AG04450 (cell line): ENCODE measurements around the gene MRPL9. TPM values are rescaled to one million over a fixed set of nuclear protein-coding genes. Genes with fewer than 3 reads are reported as not detected.

Experiments used
- CTCF ChIA-PET: fragments of 300-600, 350-600 bp; formaldehyde crosslinking; extraction: SDS; loops from one replicate; lab custom pipeline; 2022; ENCODE audit warnings: antibody characterized with exemption, inconsistent platforms; lab: Charles Lee
- POLR2A ChIA-PET: fragments of 350-600 bp; formaldehyde crosslinking; extraction: SDS; loops from one replicate; lab custom pipeline; 2021; ENCODE audit warnings: antibody characterized with exemption, inconsistent platforms; lab: Yijun Ruan, JAX
- DNase-seq: peaks from one replicate; pipeline ENCODE4 v3.0.0-alpha.2; 2011; ENCODE audit warnings: low read depth, low spot score
- H3K27ac ChIP-seq: one replicate; pipeline ENCODE4 v1.5.1; 2012; ENCODE audit warnings: low read depth, low read length, control low read depth
- H3K27me3 ChIP-seq: one replicate; pipeline ENCODE4 v1.6.0; 2012; ENCODE audit warnings: low read length; ENCODE audit not compliant: control insufficient read depth, insufficient read depth
- H3K4me3 ChIP-seq: 2 replicates; pipeline ENCODE4 v1.5.1; 2011; ENCODE audit warnings: mild to moderate bottlenecking, low read depth, low read length, control low read depth
- H3K9me3 ChIP-seq: 2 replicates; pipeline ENCODE4 v1.5.1; 2012; ENCODE audit warnings: low read length; ENCODE audit not compliant: control insufficient read depth, insufficient read depth
- CTCF ChIP-seq: IDR thresholded peaks from 2 replicates; pipeline ENCODE4 v1.5.1; 2011; ENCODE audit warnings: low read depth, low read length, control low read depth, inconsistent platforms
- polyA plus RNA-seq: library from polyadenylated mRNA; depleted of rRNA; stranded (reverse); fragments of >200 nt; gene quantifications from 2 replicates; pipeline ENCODE4 v1.2.3, GENCODE V29; 2011

The MRPL9 gene
- polyA plus RNA-seq, 1 experiment: 93.4 TPM

- peaks cover 76% of the 10 kb centered on the region for H3K27me3 ChIP-seq
- H3K4me3 ChIP-seq: no peak overlapping the region
- no peaks in the 10 kb centered on the region; the same call in 1 of the 2 replicates for H3K9me3 ChIP-seq
- no peak for DNase-seq
- ChIA-PET CTCF (no interaction called here), POLR2A (no interaction called here)
- H3K27ac ChIP-seq: no peak overlapping the region
- no peak for TF ChIP-seq CTCF
Measured at GRCh38 chr1:151803164-151803563, 39.9 kb upstream of the MRPL9 start.

- TF ChIP-seq CTCF: no peak
- no peak for DNase-seq
- CTCF ChIA-PET: no interaction called here
- H3K27me3 ChIP-seq: peaks cover 76% of the 10 kb centered on the region
- POLR2A ChIA-PET: no interaction called here
- no peak overlapping the region for H3K4me3 ChIP-seq
- no peak overlapping the region for H3K27ac ChIP-seq
- H3K9me3 ChIP-seq: no peaks in the 10 kb centered on the region; the same call in 1 of the 2 replicates
Measured at GRCh38 chr1:151802372-151802771, 39.1 kb upstream of the MRPL9 start.

- TF ChIP-seq CTCF: no peak
- POLR2A ChIA-PET: no interaction called here
Measured at GRCh38 chr1:151801846-151802245, 38.5 kb upstream of the MRPL9 start.

GRCh38 chr1:151801310-151801820 is 38.1 kb upstream of the MRPL9 start:
- CTCF ChIA-PET: no interaction called here
- POLR2A ChIA-PET: no interaction called here
- no peak for TF ChIP-seq CTCF

More at GRCh38 chr1:151801846-151802245, 38.5 kb upstream of the MRPL9 start:
- Histone ChIP-seq H3K4me3 (no peak overlapping the region), H3K9me3 (no peaks in the 10 kb centered on the region; the same call in 1 of the 2 replicates), H3K27ac (no peak overlapping the region), H3K27me3 (peaks cover 74% of the 10 kb centered on the region)
- no peak for DNase-seq
- CTCF ChIA-PET: no interaction called here

GRCh38 chr1:151800830-151801229 is 37.5 kb upstream of the MRPL9 start:
- CTCF ChIA-PET: no interaction called here
- peaks cover 72% of the 10 kb centered on the region for H3K27me3 ChIP-seq
- no peak for TF ChIP-seq CTCF
- no peaks in the 10 kb centered on the region; the same call in 1 of the 2 replicates for H3K9me3 ChIP-seq
- H3K4me3 ChIP-seq: no peak overlapping the region
- no peak for DNase-seq
- POLR2A ChIA-PET: no interaction called here
- no peak overlapping the region for H3K27ac ChIP-seq

More at GRCh38 chr1:151801310-151801820, 38.1 kb upstream of the MRPL9 start:
- DNase-seq: no peak
- H3K9me3 ChIP-seq: no peaks in the 10 kb centered on the region; the same call in 1 of the 2 replicates
- H3K27ac ChIP-seq: no peak overlapping the region
- no peak overlapping the region for H3K4me3 ChIP-seq
- peaks cover 72% of the 10 kb centered on the region for H3K27me3 ChIP-seq
